ENCODE results near the gene MME. TPM values are rescaled to one million over a fixed set of nuclear protein-coding genes. Genes with fewer than 3 reads are reported as not detected.

The MME gene
- total RNA-seq, 2 donors from 2014 or later: not detected

- Mint-ChIP-seq H3K27me3 (ENCODE audit: low read depth) (no peaks in the 10 kb centered on the region), H3K36me3 (ENCODE audit: insufficient read depth in 2 of 2) (no peaks in the 10 kb centered on the region), H3K9me3 (peaks cover 0 to 1% of the 10 kb centered on the region in 2 donors), H3K27ac (no peak overlapping the region), H3K4me1 (ENCODE audit: low read depth) (no peaks in the 10 kb centered on the region), H3K4me3 (no peak overlapping the region)
- DNase-seq: no peak
- peak; percentile 67 to 68 for ATAC-seq (replicated peaks in 1 of 2)
These were observed 14.6 kb upstream of the MME start for GRCh38 chr3:155065537-155065936.

- H3K27ac Mint-ChIP-seq: no peak overlapping the region
- no peaks in the 10 kb centered on the region for H3K4me1 Mint-ChIP-seq (ENCODE audit: low read depth)
- no peak for DNase-seq
- H3K9me3 Mint-ChIP-seq: peaks cover 1 to 4% of the 10 kb centered on the region in 2 donors
- no peaks in the 10 kb centered on the region for H3K27me3 Mint-ChIP-seq (ENCODE audit: low read depth)
- H3K4me3 Mint-ChIP-seq: no peak overlapping the region
- H3K36me3 Mint-ChIP-seq (ENCODE audit: insufficient read depth in 2 of 2): no peaks in the 10 kb centered on the region
- no peak for ATAC-seq (replicated peaks in 1 of 2)
These were observed 10.4 kb upstream of the MME start for GRCh38 chr3:155069729-155070128.

- Mint-ChIP-seq H3K27ac (no peak overlapping the region), H3K4me3 (no peak overlapping the region), H3K36me3 (ENCODE audit: insufficient read depth in 2 of 2) (no peaks in the 10 kb centered on the region), H3K4me1 (ENCODE audit: low read depth) (no peaks in the 10 kb centered on the region), H3K9me3 (peaks cover 2 to 4% of the 10 kb centered on the region in 2 donors), H3K27me3 (ENCODE audit: low read depth) (no peaks in the 10 kb centered on the region)
- no peak for DNase-seq
- ATAC-seq (replicated peaks in 1 of 2): no peak
These were observed 9.8 kb upstream of the MME start for GRCh38 chr3:155070316-155070715.

GRCh38 chr3:155070932-155071387 is 9.2 kb upstream of the MME start:
- no peak overlapping the region for H3K4me3 Mint-ChIP-seq
- H3K4me1 Mint-ChIP-seq (ENCODE audit: low read depth): no peaks in the 10 kb centered on the region
- peaks cover 3 to 4% of the 10 kb centered on the region in 2 donors for H3K9me3 Mint-ChIP-seq
- H3K36me3 Mint-ChIP-seq (ENCODE audit: insufficient read depth in 2 of 2): no peaks in the 10 kb centered on the region
- no peak for ATAC-seq (replicated peaks in 1 of 2)
- no peaks in the 10 kb centered on the region for H3K27me3 Mint-ChIP-seq (ENCODE audit: low read depth)
- DNase-seq: no peak
- H3K27ac Mint-ChIP-seq: no peak overlapping the region

GRCh38 chr3:155075200-155075599 is 4.9 kb upstream of the MME start:
- Mint-ChIP-seq H3K36me3 (ENCODE audit: insufficient read depth in 2 of 2) (peaks cover 1 to 6% of the 10 kb centered on the region in 2 donors), H3K9me3 (peaks cover 1 to 4% of the 10 kb centered on the region in 2 donors)
- DNase-seq: no peak

GRCh38 chr3:155076888-155077287 is 3.2 kb upstream of the MME start:
- H3K27me3 Mint-ChIP-seq (ENCODE audit: low read depth): peaks cover 35% of the 10 kb centered on the region
- no peak for DNase-seq

More at GRCh38 chr3:155075200-155075599, 4.9 kb upstream of the MME start:
- H3K4me1 Mint-ChIP-seq (ENCODE audit: low read depth): peaks cover 8% of the 10 kb centered on the region
- no peak overlapping the region for H3K4me3 Mint-ChIP-seq
- no peak overlapping the region for H3K27ac Mint-ChIP-seq
- H3K27me3 Mint-ChIP-seq (ENCODE audit: low read depth): peaks cover 18% of the 10 kb centered on the region
- ATAC-seq (replicated peaks in 1 of 2): no peak

GRCh38 chr3:155078711-155079467 is 1.2 kb upstream of the MME start:
- no peak for ATAC-seq (replicated peaks in 1 of 2)
- peak overlapping the region; percentile 72 to 79 for H3K4me3 Mint-ChIP-seq
- peaks cover 17% of the 10 kb centered on the region for H3K4me1 Mint-ChIP-seq (ENCODE audit: low read depth)
- H3K36me3 Mint-ChIP-seq (ENCODE audit: insufficient read depth in 2 of 2): peaks cover 1 to 6% of the 10 kb centered on the region in 2 donors
- H3K27me3 Mint-ChIP-seq (ENCODE audit: low read depth): peaks cover 45% of the 10 kb centered on the region
- H3K9me3 Mint-ChIP-seq: peaks cover under 1 to 1% of the 10 kb centered on the region in 2 donors
- no peak overlapping the region for H3K27ac Mint-ChIP-seq
- DNase-seq: no peak

More at GRCh38 chr3:155076888-155077287, 3.2 kb upstream of the MME start:
- peaks cover 1 to 4% of the 10 kb centered on the region in 2 donors for H3K9me3 Mint-ChIP-seq
- H3K4me1 Mint-ChIP-seq (ENCODE audit: low read depth): peaks cover 17% of the 10 kb centered on the region
- ATAC-seq (replicated peaks in 1 of 2): no peak
- H3K36me3 Mint-ChIP-seq (ENCODE audit: insufficient read depth in 2 of 2): peaks cover 1 to 6% of the 10 kb centered on the region in 2 donors
- no peak overlapping the region for H3K4me3 Mint-ChIP-seq
- no peak overlapping the region for H3K27ac Mint-ChIP-seq

- Mint-ChIP-seq H3K9me3 (peaks cover 0 to 1% of the 10 kb centered on the region in 2 donors), H3K4me3 (peak overlapping the region in 1 of 2 donors; percentile 79), H3K36me3 (ENCODE audit: insufficient read depth in 2 of 2) (peaks cover 1 to 6% of the 10 kb centered on the region in 2 donors), H3K27ac (no peak overlapping the region), H3K27me3 (ENCODE audit: low read depth) (peaks cover 45% of the 10 kb centered on the region), H3K4me1 (ENCODE audit: low read depth) (peaks cover 17% of the 10 kb centered on the region)
- no peak for DNase-seq
- ATAC-seq (replicated peaks in 1 of 2): peak in 1 of 2 donors; percentile 29
These were observed 712 bp upstream of the MME start for GRCh38 chr3:155079468-155079745.

GRCh38 chr3:155080692-155081091 is 573 bp downstream of the MME start:
- peaks cover 1 to 6% of the 10 kb centered on the region in 2 donors for H3K36me3 Mint-ChIP-seq (ENCODE audit: insufficient read depth in 2 of 2)
- no peaks in the 10 kb centered on the region for H3K9me3 Mint-ChIP-seq
- peaks cover 45% of the 10 kb centered on the region for H3K27me3 Mint-ChIP-seq (ENCODE audit: low read depth)
- no peak overlapping the region for H3K27ac Mint-ChIP-seq
- no peak for ATAC-seq (replicated peaks in 1 of 2)
- peaks cover 17% of the 10 kb centered on the region for H3K4me1 Mint-ChIP-seq (ENCODE audit: low read depth)
- peak overlapping the region; percentile 66 to 74 for H3K4me3 Mint-ChIP-seq
- no peak for DNase-seq

- ATAC-seq (replicated peaks in 1 of 2) (no peak), DNase-seq (no peak)
- H3K4me1 Mint-ChIP-seq (ENCODE audit: low read depth): peaks cover 17% of the 10 kb centered on the region
- peaks cover under 1 to 5% of the 10 kb centered on the region in 2 donors for H3K36me3 Mint-ChIP-seq (ENCODE audit: insufficient read depth in 2 of 2)
- peaks cover 42% of the 10 kb centered on the region for H3K27me3 Mint-ChIP-seq (ENCODE audit: low read depth)
- no peaks in the 10 kb centered on the region for H3K9me3 Mint-ChIP-seq
- no peak overlapping the region for H3K4me3 Mint-ChIP-seq
- no peak overlapping the region for H3K27ac Mint-ChIP-seq
These were observed 3.3 kb downstream of the MME start for GRCh38 chr3:155083313-155083905.

GRCh38 chr3:155084567-155084966 is 4.4 kb downstream of the MME start:
- ATAC-seq (replicated peaks in 1 of 2) (no peak), DNase-seq (no peak)
- H3K36me3 Mint-ChIP-seq (ENCODE audit: insufficient read depth in 2 of 2): no peaks in the 10 kb centered on the region
- H3K4me3 Mint-ChIP-seq: no peak overlapping the region
- peaks cover 11% of the 10 kb centered on the region for H3K4me1 Mint-ChIP-seq (ENCODE audit: low read depth)
- peaks cover 32% of the 10 kb centered on the region for H3K27me3 Mint-ChIP-seq (ENCODE audit: low read depth)
- H3K27ac Mint-ChIP-seq: no peak overlapping the region
- no peaks in the 10 kb centered on the region for H3K9me3 Mint-ChIP-seq

GRCh38 chr3:155086051-155086450 is 5.9 kb downstream of the MME start:
- no peak for DNase-seq
- no peak overlapping the region for H3K4me3 Mint-ChIP-seq
- H3K27ac Mint-ChIP-seq: no peak overlapping the region
- no peaks in the 10 kb centered on the region for H3K9me3 Mint-ChIP-seq
- no peaks in the 10 kb centered on the region for H3K36me3 Mint-ChIP-seq (ENCODE audit: insufficient read depth in 2 of 2)
- peaks cover 18% of the 10 kb centered on the region for H3K27me3 Mint-ChIP-seq (ENCODE audit: low read depth)
- no peak for ATAC-seq (replicated peaks in 1 of 2)
- peaks cover under 1% of the 10 kb centered on the region for H3K4me1 Mint-ChIP-seq (ENCODE audit: low read depth)

- H3K9me3 Mint-ChIP-seq: no peaks in the 10 kb centered on the region
- ATAC-seq (replicated peaks in 1 of 2) (no peak), DNase-seq (no peak)
- H3K4me3 Mint-ChIP-seq: no peak overlapping the region
- H3K4me1 Mint-ChIP-seq (ENCODE audit: low read depth): no peaks in the 10 kb centered on the region
- no peaks in the 10 kb centered on the region for H3K36me3 Mint-ChIP-seq (ENCODE audit: insufficient read depth in 2 of 2)
- H3K27me3 Mint-ChIP-seq (ENCODE audit: low read depth): no peaks in the 10 kb centered on the region
- no peak overlapping the region for H3K27ac Mint-ChIP-seq
These were observed 8.7 kb downstream of the MME start for GRCh38 chr3:155088706-155089345.
